GM18517 (cell line): ENCODE data around the gene FRK.
A peak's percentile ranks its signal among the peaks of the same experiment; 100 is the strongest.
"Not testable (repeated sequence)": the region's sequence is repeated elsewhere in the genome, so short reads cannot be mapped to it uniquely, and the experiment has no call there.

Source experiments
- ATAC-seq: cut with Tn5 transposase; IDR thresholded peaks from one replicate; pipeline ENCODE4 v1.9.1; 2021; ENCODE audit warnings: mild to moderate bottlenecking, moderate library complexity; ENCODE audit not compliant: unreplicated experiment

Gene FRK

GRCh38 chr6:115891750-115892149 is 168.9 kb downstream of the FRK start:
- ATAC-seq, result no peak

- ATAC-seq, result peak; percentile 99
Observed at GRCh38 chr6:115891111-115891669, 169.5 kb downstream of the FRK start.

DNA sequence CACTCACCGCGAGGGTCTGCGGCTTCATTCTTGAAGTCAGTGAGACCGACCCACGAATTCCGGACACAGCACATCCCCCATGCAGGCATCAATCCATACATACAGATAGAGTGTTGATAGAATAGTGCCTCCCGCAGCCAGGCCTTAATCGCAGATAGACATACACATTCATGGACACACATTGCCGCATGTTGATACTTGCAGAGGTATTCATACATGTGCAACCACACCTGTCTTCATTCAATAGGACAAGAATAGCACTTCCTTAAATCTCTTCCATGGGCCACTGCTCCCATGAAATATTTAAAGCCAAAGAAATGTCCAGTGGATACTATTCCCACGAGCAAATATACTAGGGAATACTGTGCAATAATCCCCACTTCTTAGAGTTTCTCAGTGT is 170.5 kb downstream of the FRK start:
- ATAC-seq, result no peak

DNA sequence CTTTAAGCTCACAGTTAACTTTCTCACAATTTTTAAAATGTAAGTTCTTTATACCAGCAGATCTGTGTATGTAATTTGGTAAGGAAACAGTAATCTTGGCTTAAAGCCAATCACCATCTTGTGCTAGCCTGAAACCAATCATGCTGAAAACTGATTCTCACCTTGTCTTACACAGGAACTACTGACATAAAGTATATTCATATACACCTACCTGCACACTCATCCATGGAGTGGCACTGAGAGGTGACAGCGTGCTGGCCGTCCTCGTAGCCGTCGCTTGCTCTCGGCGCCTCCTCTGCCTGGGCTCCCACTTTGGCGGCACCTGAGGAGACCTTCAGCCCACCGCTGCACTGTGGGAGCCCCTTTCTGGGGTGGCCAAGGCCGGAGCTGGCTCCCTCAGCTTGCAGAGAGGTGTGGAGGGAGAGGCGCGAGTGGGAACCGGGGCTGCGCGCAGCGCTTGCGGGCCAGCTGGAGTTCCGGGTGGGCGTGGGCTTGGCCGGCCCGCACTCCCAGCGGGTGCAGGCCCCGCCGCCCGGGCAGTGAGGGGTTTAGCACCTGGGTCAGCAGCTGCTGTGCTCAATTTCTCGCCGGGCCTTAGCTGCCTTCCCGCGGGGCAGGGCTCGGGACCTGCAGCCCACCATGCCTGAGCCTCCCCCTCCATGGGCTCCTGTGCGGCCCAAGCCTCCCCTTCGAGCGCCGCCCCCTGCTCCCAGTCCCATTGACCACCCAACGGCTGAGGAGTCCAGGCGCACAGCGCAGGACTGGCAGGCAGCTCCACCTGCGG is 171.8 kb downstream of the FRK start:
- not testable (repeated sequence) for ATAC-seq

DNA sequence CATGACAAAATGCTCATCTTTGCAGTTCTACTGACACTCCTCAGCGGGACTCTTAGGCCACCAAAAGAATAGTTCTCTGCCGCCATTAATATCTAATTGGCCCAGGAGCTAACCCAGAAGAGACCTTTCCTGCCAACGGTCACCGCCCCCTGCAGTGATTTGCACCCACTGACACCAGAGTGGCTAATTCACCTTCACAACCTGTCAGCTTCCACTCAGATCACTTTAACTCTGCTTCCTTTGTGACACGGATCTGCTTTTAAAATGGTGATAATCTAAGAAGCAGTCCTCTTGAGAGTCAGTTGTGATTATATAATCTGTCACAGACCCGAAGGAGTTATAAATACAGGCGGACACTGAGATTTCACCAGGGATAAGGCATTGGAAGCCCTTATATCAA is 172.8 kb downstream of the FRK start:
- ATAC-seq, result no peak

DNA sequence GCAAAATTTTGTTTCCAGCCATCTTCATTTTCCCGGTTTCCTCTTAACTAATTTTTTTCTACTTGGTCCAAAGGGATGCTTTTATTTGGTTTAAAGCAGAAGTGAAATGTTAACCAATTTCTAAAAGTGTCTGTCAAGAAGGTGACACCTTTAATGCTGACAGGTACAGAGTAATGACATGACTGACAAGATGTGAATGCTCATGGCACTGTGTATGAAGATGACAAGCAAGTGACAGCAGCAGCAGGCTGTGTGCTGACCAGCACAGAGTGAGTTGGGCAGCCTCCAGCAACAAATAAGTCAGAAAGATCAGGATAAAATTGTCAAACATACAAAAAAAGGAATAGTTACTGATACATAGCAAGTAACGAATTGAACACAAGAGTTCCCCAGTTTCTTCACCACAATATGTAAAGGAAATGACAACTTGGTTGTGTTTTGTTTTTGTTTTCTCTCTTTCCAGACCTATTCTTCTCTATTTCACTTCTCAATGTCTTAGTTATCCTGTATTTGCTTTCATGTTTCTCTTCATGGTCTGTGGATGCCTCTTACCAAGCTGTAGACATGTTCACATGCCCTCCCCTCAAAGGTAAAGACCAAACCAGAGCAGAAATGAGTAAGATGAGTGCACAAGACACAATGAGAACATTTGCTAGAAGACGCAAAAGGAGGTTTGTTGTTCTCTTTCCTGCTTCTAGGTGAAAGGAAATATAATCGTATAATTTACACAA is 174.9 kb downstream of the FRK start:
- ATAC-seq, result no peak

GRCh38 chr6:115882771-115883170 is 177.9 kb downstream of the FRK start:
- ATAC-seq, result no peak

- no peak for ATAC-seq
Observed at GRCh38 chr6:115882174-115882573, 178.5 kb downstream of the FRK start.
